Measurements from ENCODE around the gene CALHM4.

The CALHM4 gene

GRCh38 chr6:116543149-116543548 is 10.4 kb upstream of the CALHM4 start:
- no peak for DNase-seq

- DNase-seq, result no peak
Observed at GRCh38 chr6:116545651-116546050, 7.9 kb upstream of the CALHM4 start, which contains the start of gene TRAPPC3L. Gene TRAPPC3L (minus strand): TSS chr6:116545684. CDS start chr6:116545514, 170 bp downstream.

- DNase-seq, result no peak
Observed at GRCh38 chr6:116547358-116547757, 6.2 kb upstream of the CALHM4 start.

- DNase-seq, result no peak
Observed at GRCh38 chr6:116550796-116551195, 2.8 kb upstream of the CALHM4 start.

GRCh38 chr6:116556065-116556464 is 2.5 kb downstream of the CALHM4 start:
- no peak for DNase-seq

- no peak for DNase-seq
Observed at GRCh38 chr6:116556814-116557415, 3.4 kb downstream of the CALHM4 start.

GRCh38 chr6:116557893-116558292 is 4.3 kb downstream of the CALHM4 start:
- no peak for DNase-seq

GRCh38 chr6:116560130-116560529 is 6.6 kb downstream of the CALHM4 start:
- DNase-seq, result no peak

GRCh38 chr6:116561377-116562018 is 7.9 kb downstream of the CALHM4 start:
- peak; percentile 68 for DNase-seq

GRCh38 chr6:116562019-116562403 is 8.5 kb downstream of the CALHM4 start:
- no peak for DNase-seq

- DNase-seq, result no peak
Observed at GRCh38 chr6:116562614-116563013, 9.1 kb downstream of the CALHM4 start.

- no peak for DNase-seq
Observed at GRCh38 chr6:116563830-116564229, 10.3 kb downstream of the CALHM4 start.

- DNase-seq, result no peak
Observed at GRCh38 chr6:116564311-116564710, 10.8 kb downstream of the CALHM4 start.

- peak; percentile 4 for DNase-seq
Observed at GRCh38 chr6:116564921-116565872, 11.6 kb downstream of the CALHM4 start.

- no peak for DNase-seq
Observed at GRCh38 chr6:116568111-116568510, 14.6 kb downstream of the CALHM4 start.

GRCh38 chr6:116568821-116569755 is 15.5 kb downstream of the CALHM4 start:
- no peak for DNase-seq

GRCh38 chr6:116570856-116571682 is 17.5 kb downstream of the CALHM4 start, which contains the start of gene RWDD1:
Gene RWDD1 (plus strand): TSS chr6:116571504. CDS start chr6:116571583, 79 bp downstream.
- peak; percentile 98 for DNase-seq

GRCh38 chr6:116571683-116572000 is 18.1 kb downstream of the CALHM4 start:
- DNase-seq, result no peak

- DNase-seq, result peak; percentile 6
Observed at GRCh38 chr6:116572162-116572561, 18.6 kb downstream of the CALHM4 start.

- no peak for DNase-seq
Observed at GRCh38 chr6:116575227-116575626, 21.7 kb downstream of the CALHM4 start.

GRCh38 chr6:116577486-116577885 is 23.9 kb downstream of the CALHM4 start:
- no peak for DNase-seq

GRCh38 chr6:116578335-116578734 is 24.8 kb downstream of the CALHM4 start:
- no peak for DNase-seq
